ENCODE results near the gene LYRM9.
A peak's percentile ranks its signal among the peaks of the same experiment; 100 is the strongest.
"Not testable (repeated sequence)": the region's sequence is repeated elsewhere in the genome, so short reads cannot be mapped to it uniquely, and the experiment has no call there.

LYRM9 gene

DNA sequence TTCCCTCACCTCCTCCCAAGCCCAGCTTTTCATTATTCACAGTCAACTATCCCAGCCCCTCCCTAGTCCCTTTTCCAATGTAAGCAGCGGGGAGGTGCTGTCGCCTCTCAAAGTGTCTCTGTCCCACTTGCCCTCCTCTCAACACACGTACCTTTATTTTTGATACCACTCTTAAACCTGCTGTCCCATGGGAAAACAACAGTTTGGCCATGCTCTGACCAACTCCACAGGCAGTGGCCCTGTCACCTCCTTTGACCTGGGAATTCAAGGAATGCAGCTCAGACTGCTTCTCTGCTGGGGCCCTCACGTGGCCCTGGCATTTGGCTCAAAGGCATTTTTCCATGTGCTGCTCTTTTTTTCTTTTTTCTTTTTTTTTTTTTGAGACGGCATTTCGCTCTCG, 4.2 kb downstream of the LYRM9 start:
- CTCF ChIA-PET: interaction anchor here (0.9 to 7.4 kb wide), 3 partner anchors 8 to 363 kb away, joined by 3 to 104 read pairs (median 4); no protein-coding TSS in a partner anchor
- no peak for DNase-seq (ENCODE audit: low read depth, low spot score)
- TF ChIP-seq, protein P1, sequence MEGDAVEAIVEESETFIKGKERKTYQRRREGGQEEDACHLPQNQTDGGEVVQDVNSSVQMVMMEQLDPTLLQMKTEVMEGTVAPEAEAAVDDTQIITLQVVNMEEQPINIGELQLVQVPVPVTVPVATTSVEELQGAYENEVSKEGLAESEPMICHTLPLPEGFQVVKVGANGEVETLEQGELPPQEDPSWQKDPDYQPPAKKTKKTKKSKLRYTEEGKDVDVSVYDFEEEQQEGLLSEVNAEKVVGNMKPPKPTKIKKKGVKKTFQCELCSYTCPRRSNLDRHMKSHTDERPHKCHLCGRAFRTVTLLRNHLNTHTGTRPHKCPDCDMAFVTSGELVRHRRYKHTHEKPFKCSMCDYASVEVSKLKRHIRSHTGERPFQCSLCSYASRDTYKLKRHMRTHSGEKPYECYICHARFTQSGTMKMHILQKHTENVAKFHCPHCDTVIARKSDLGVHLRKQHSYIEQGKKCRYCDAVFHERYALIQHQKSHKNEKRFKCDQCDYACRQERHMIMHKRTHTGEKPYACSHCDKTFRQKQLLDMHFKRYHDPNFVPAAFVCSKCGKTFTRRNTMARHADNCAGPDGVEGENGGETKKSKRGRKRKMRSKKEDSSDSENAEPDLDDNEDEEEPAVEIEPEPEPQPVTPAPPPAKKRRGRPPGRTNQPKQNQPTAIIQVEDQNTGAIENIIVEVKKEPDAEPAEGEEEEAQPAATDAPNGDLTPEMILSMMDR (IDR thresholded peaks at IDR 0.05; ENCODE audit: insufficient read depth, low read length, missing control alignments): no peak
- H3K4me3 ChIP-seq (ENCODE audit: low read depth, low read length): no peak overlapping the region
- POLR2A ChIA-PET: no interaction called here

DNA sequence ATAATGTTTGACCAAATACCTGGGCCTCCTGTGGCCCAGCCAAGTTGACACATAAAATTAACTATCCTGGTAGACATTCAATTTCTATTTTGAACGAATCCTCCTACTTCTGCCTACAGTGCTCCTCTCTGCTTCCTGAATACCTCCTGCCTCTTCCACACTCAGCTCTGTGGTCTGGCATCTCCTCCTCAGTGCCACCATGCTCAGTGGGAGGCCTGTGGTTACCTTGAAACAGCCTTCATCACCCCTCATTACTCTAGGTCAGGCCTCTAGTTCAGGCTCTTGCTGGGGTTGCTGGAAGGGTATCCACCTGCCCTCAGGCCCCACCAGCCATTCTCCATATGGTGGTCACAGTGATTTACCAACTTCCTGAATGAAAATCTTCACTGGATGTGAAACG, 5.1 kb downstream of the LYRM9 start:
- ChIA-PET POLR2A (no interaction called here), CTCF (interaction anchor here (0.9 to 7.4 kb wide), 3 partner anchors 7 to 363 kb away, joined by 3 to 104 read pairs (median 4); no protein-coding TSS in a partner anchor)
- no peak for DNase-seq (ENCODE audit: low read depth, low spot score)
- H3K4me3 ChIP-seq (ENCODE audit: low read depth, low read length): no peak overlapping the region
- TF ChIP-seq, protein P1 (IDR thresholded peaks at IDR 0.05; ENCODE audit: insufficient read depth, low read length, missing control alignments): no peak

DNA sequence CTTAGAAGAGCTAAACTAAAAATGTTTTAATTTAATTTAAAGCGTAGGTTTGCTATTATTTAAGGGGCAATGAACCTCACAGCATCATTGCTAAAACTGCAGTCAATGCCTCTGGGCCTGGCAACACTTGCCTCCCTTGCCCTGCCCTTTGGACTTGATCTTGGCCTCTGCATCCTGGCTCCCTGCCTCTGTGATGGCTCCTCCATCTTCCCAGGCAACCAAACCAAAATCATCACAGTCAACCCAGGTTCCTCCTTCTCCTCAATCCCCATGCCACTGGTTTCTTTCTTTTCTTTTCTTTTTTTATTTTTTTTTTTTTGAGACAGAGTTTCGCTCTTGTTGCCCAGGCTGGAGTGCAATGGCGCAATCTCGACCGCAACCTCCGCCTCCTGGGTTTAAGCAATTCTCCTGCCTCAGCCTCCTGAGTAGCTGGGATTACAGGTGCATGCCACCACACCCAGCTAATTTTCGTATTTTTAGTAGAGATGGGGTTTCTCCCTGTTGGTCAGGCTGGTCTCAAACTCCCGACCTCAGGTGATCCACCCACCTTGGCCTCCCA, 6.7 kb downstream of the LYRM9 start:
- CTCF ChIA-PET: interaction anchor here (1.0 to 12.7 kb wide), 3 partner anchors 11 to 232 kb away, joined by 3 to 188 read pairs (median 3); no protein-coding TSS in a partner anchor
- DNase-seq (ENCODE audit: low read depth, low spot score); POLR2A ChIA-PET; H3K4me3 ChIP-seq (ENCODE audit: low read depth, low read length): not testable (repeated sequence)

DNA sequence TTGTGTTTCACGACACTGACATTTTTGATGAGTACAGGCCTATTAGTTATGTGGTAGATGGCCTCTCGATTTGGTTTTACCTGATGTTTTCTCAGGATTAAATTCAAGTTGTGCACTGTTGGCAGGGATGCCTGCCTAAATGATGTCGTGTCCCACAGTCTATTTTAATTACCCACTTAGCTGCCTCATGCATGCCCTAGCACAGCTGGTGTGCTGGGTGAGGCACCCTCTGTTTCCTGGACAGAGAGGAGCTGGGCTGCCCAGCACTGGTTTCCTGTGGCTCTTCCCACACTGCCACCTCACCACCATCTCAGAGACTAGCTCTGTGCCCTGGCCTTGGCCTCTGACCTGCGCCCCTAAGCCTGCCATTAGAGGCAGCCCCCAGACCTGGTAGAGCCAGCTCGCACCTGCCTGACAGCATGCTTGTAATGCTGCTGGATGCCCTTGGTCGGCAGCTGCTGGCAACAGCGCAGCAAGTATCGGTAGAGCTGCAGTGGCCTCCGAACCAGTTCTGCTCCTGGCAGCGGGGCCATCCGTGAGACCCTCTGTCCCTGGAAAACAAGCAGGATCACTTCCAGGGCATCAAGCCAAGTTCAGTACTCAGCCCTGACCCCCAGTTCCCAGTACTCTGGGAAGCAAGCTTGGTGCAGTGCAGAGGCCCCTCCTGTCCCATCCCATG, 10.9 kb downstream of the LYRM9 start:
- H3K4me3 ChIP-seq (ENCODE audit: low read depth, low read length): no peak overlapping the region
- CTCF ChIA-PET: interaction anchor here (1.1 to 12.7 kb wide), 8 partner anchors 10 to 280 kb away, joined by 3 to 201 read pairs (median 19); partner anchors contain the start of genes LYRM9 and NOS2
- POLR2A ChIA-PET: no interaction called here
- DNase-seq (ENCODE audit: low read depth, low spot score): no peak
- TF ChIP-seq, protein P1 (IDR thresholded peaks at IDR 0.05; ENCODE audit: insufficient read depth, low read length, missing control alignments): no peak

DNA sequence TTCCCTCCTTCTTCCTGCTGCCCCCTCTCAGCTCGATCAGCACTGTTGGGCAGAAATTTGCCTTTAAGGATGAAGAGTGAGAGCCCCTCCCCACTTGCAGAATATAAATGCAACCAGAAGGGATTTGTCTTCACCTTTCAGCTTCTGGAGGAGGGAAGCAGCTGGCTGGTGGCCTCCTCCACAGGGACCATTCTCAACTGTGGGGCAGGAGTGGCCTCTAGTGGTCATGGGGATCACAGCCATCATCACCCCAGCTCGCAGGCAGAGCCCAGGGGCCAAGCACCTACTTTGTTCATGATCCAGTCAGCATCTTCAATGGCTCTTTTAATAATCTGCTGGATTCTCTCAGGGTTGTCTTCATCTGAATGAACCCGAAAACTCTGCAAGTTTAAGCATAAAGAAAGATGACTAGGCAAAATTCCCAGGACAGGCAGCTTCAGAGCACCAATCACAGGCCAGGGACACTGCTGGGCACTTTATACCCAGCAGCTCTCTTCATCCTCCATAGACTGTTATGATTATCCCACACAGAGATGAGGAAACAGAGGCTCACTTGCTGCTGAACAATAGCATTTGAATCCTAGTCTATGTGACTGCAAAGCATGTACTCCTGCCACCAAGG, 13.1 kb downstream of the LYRM9 start:
- H3K4me3 ChIP-seq (ENCODE audit: low read depth, low read length): no peak overlapping the region
- ChIA-PET POLR2A (interaction anchor here (0.8 kb wide), 1 partner anchor 75 kb away, joined by 4 read pairs; no protein-coding TSS in a partner anchor), CTCF (interaction anchor here (0.7 to 12.7 kb wide), 25 partner anchors 10 to 372 kb away, joined by 3 to 201 read pairs (median 5); partner anchors contain the start of genes LYRM9 and NOS2)
- TF ChIP-seq, protein P1 (IDR thresholded peaks at IDR 0.05; ENCODE audit: insufficient read depth, low read length, missing control alignments): peak; percentile 92
- DNase-seq (ENCODE audit: low read depth, low spot score): no peak

DNA sequence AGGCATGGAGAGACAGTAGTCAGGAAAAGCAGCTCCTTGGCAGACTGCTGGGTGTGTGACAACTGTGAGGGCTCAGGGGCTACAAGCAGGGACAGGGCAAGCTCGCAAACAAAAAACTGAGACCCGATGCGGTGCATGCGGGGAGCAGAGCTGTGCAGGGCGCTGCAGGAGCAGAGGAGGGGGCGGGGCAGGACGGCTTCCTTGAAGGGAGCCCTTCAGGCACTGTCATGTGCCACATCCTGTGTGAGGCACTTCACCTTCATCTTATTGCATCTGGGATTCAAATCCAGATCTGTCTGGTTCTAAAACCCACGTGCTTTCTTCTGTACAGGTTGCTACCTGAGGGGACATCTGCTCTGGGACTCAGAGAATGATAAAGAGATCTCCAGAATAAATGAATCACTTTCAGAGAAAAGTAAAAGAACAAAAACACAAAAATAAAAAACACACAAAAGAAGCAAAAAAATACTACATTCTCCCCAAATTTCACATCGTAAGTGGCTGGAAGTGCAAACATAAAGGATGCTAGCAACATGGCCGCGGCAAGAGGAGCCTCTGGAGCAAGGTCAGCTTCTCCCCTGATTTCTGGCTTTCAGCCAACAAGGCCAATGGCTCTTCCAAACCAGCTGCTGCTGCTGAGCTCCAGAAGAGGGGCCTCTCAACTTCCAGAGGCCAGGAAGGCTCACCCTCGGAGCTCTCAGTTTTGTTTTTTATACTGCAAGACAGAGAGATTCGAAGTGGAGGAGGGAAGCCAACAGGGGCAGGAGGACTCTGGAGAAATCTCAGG, 14.2 kb downstream of the LYRM9 start:
- no peak for DNase-seq (ENCODE audit: low read depth, low spot score)
- ChIA-PET CTCF (interaction anchor here (0.7 to 12.7 kb wide), 17 partner anchors 9 to 373 kb away, joined by 3 to 201 read pairs (median 6); partner anchors contain the start of genes LYRM9 and NOS2), POLR2A (no interaction called here)
- TF ChIP-seq, protein P1 (IDR thresholded peaks at IDR 0.05; ENCODE audit: insufficient read depth, low read length, missing control alignments): no peak
- H3K4me3 ChIP-seq (ENCODE audit: low read depth, low read length): no peak overlapping the region

Measured in AG04449 (cell line).